ENCODE results near the gene GATA6. TPM values are rescaled to one million over a fixed set of nuclear protein-coding genes. Genes with fewer than 3 reads are reported as not detected.

GATA6 gene
- total and polyA plus RNA-seq, 2 of the 13 experiments (the other 11 are each of a cell fraction or from before 2014, with no cell fraction given): 0.84 to 3.2 TPM

DNA sequence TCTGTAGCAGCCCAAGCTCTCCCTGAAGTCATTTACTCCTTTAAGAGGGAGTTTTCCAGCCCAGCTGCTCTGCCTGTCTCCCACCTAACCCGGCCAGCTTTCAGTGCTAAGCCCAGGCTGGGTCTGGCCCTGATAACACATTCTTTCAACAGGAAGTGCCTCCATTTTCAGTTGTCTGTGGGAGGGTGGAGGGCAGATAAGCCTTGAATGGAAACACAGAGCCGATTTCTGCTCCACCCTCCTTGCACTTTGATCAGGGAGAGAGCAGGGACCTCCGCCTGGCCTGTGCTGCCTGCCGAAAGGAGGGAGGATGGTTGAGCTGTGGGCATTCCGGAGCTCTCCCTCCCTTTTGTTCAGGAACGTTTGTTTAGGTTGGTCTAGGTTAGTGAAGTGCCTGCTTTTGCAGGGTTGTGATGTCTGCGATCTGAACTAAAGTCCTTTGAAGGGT, 24.8 kb downstream of the GATA6 start (continued):
- TF ChIP-seq TCF12 (IDR thresholded peaks at IDR 0.05) (no peak), TCF12 (CRISPR knock-in tag; IDR thresholded peaks at IDR 0.05) (no peak), DPF2 (CRISPR knock-in tag; IDR thresholded peaks at IDR 0.05; ENCODE audit: borderline replicate concordance, low read depth) (peak; percentile 65; the same call in 1 of the 2 replicates), ZNF263 (CRISPR knock-in tag; IDR thresholded peaks at IDR 0.05) (peak; percentile 91), DMAP1 (CRISPR knock-in tag; IDR thresholded peaks at IDR 0.05) (peak; percentile 39; the same call in 1 of the 2 replicates), FOXJ3 (CRISPR knock-in tag; IDR thresholded peaks at IDR 0.05; ENCODE audit: borderline replicate concordance) (peak; percentile 40; the same call in 1 of the 2 replicates), HMGXB4 (CRISPR knock-in tag; IDR thresholded peaks at IDR 0.05; ENCODE audit: borderline replicate concordance in 1 of 2, low read depth in 1 of 2) (no peak), ZNF317 (CRISPR knock-in tag; IDR thresholded peaks at IDR 0.05) (peak; percentile 46; the same call in 1 of the 2 replicates), ZSCAN21 (CRISPR knock-in tag; IDR thresholded peaks at IDR 0.05; ENCODE audit: borderline replicate concordance) (no peak), NFRKB (IDR thresholded peaks at IDR 0.05) (no peak), NCOR1 (IDR thresholded peaks at IDR 0.05; ENCODE audit: borderline replicate concordance, low read length) (peak; percentile 67; the same call in 1 of the 2 replicates), ATF2 (CRISPR knock-in tag; IDR thresholded peaks at IDR 0.05) (peak; percentile 38; the same call in 1 of the 2 replicates), ARID2 (CRISPR knock-in tag; IDR thresholded peaks at IDR 0.05; ENCODE audit: borderline replicate concordance) (no peak), ZSCAN5A (CRISPR knock-in tag; IDR thresholded peaks at IDR 0.05; ENCODE audit: borderline replicate concordance) (no peak), ZNF101 (CRISPR knock-in tag; IDR thresholded peaks at IDR 0.05; ENCODE audit: borderline replicate concordance, low read depth) (no peak), ZFY (CRISPR knock-in tag; IDR thresholded peaks at IDR 0.05) (peak; percentile 44; the same call in 1 of the 2 replicates), ZMYM4 (CRISPR knock-in tag; IDR thresholded peaks at IDR 0.05) (peak; percentile 98), ZNF724P (CRISPR knock-in tag; IDR thresholded peaks at IDR 0.05; ENCODE audit: borderline replicate concordance) (no peak)
- TF ChIP-seq, protein P1, sequence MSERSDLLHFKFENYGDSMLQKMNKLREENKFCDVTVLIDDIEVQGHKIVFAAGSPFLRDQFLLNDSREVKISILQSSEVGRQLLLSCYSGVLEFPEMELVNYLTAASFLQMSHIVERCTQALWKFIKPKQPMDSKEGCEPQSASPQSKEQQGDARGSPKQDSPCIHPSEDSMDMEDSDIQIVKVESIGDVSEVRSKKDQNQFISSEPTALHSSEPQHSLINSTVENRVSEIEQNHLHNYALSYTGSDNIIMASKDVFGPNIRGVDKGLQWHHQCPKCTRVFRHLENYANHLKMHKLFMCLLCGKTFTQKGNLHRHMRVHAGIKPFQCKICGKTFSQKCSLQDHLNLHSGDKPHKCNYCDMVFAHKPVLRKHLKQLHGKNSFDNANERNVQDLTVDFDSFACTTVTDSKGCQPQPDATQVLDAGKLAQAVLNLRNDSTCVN (CRISPR knock-in tag; IDR thresholded peaks at IDR 0.05; ENCODE audit: borderline replicate concordance): peak; percentile 94
- TF ChIP-seq, protein P2, sequence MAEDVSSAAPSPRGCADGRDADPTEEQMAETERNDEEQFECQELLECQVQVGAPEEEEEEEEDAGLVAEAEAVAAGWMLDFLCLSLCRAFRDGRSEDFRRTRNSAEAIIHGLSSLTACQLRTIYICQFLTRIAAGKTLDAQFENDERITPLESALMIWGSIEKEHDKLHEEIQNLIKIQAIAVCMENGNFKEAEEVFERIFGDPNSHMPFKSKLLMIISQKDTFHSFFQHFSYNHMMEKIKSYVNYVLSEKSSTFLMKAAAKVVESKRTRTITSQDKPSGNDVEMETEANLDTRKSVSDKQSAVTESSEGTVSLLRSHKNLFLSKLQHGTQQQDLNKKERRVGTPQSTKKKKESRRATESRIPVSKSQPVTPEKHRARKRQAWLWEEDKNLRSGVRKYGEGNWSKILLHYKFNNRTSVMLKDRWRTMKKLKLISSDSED (CRISPR knock-in tag; IDR thresholded peaks at IDR 0.05): no peak
- TF ChIP-seq, protein P3, sequence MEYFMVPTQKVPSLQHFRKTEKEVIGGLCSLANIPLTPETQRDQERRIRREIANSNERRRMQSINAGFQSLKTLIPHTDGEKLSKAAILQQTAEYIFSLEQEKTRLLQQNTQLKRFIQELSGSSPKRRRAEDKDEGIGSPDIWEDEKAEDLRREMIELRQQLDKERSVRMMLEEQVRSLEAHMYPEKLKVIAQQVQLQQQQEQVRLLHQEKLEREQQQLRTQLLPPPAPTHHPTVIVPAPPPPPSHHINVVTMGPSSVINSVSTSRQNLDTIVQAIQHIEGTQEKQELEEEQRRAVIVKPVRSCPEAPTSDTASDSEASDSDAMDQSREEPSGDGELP (IDR thresholded peaks at IDR 0.05; ENCODE audit: borderline replicate concordance, low read depth): no peak; the same call in 1 of the 2 replicates
